Neuronal stem cell (in vitro differentiated cells): ENCODE measurements around the gene WASL.
A peak's percentile ranks its signal among the peaks of the same experiment; 100 is the strongest.

Experiments
- DNase-seq: peaks from one replicate; pipeline ENCODE4 v3.0.0-alpha.2; 2013; ENCODE audit warnings: low spot score
- H2AFZ ChIP-seq: one replicate; pipeline ENCODE4 v1.6.1; 2013; ENCODE audit warnings: mild to moderate bottlenecking, low read length, inconsistent platforms
- H2AK5ac ChIP-seq: 2 replicates; pipeline ENCODE4 v1.6.1; 2013; ENCODE audit warnings: low read depth, mild to moderate bottlenecking, inconsistent platforms, low read length, moderate library complexity, mixed read lengths
- H2BK120ac ChIP-seq: 2 replicates; pipeline ENCODE4 v1.6.1; 2013; ENCODE audit warnings: low read depth, mild to moderate bottlenecking, inconsistent platforms, low read length, moderate library complexity, mixed read lengths
- H2BK12ac ChIP-seq: one replicate; pipeline ENCODE4 v1.6.1; 2013; ENCODE audit warnings: low read length, inconsistent platforms
- H2BK15ac ChIP-seq: 2 replicates; pipeline ENCODE4 v1.6.1; 2013; ENCODE audit warnings: mild to moderate bottlenecking, low read length, inconsistent platforms, mixed read lengths
- H2BK5ac ChIP-seq: one replicate; pipeline ENCODE4 v1.6.1; 2013; ENCODE audit warnings: inconsistent platforms, mild to moderate bottlenecking, low read length, moderate library complexity
- H3K14ac ChIP-seq: one replicate; pipeline ENCODE4 v1.6.1; 2013; ENCODE audit warnings: low read length, inconsistent platforms
- H3K18ac ChIP-seq: 2 replicates; pipeline ENCODE4 v1.6.1; 2013; ENCODE audit warnings: low read length, inconsistent platforms
- H3K23ac ChIP-seq: 2 replicates; pipeline ENCODE4 v1.6.1; 2013; ENCODE audit warnings: low read depth, mild to moderate bottlenecking, mixed read lengths, low read length, inconsistent platforms; ENCODE audit not compliant: poor library complexity
- H3K27ac ChIP-seq: replicated peaks from 3 replicates; pipeline ENCODE4 v1.5.1; 2013; ENCODE audit warnings: low read length, inconsistent platforms
- H3K27me3 ChIP-seq, 3 experiments: 2 replicates each; pipeline ENCODE4 v1.6.1; 2013; ENCODE audit warnings: low read length in 3 of 3, mild to moderate bottlenecking in 2 of 3, inconsistent platforms in 1 of 3, low read depth in 1 of 3, mixed read lengths in 1 of 3, moderate library complexity in 1 of 3; ENCODE audit not compliant: control insufficient read depth in 3 of 3, insufficient read depth in 3 of 3
- H3K36me3 ChIP-seq, 2 donors: replicated peaks in 1 of 2; 2 replicates each; pipeline ENCODE4 v1.6.1; 2013; ENCODE audit warnings: low read length in 2 of 2; ENCODE audit not compliant: control insufficient read depth in 2 of 2, insufficient read depth in 2 of 2
- H3K4ac ChIP-seq: 2 replicates; pipeline ENCODE4 v1.6.1; 2013; ENCODE audit warnings: inconsistent platforms, mild to moderate bottlenecking, low read length, moderate library complexity
- H3K4me1 ChIP-seq, 2 donors: 1 replicate in 1 of 2; 2 replicates in 1 of 2; pipeline ENCODE4 v1.6.1; 2013; ENCODE audit warnings: low read length in 2 of 2, low read depth in 1 of 2; ENCODE audit not compliant: control insufficient read depth in 2 of 2, insufficient read depth in 1 of 2
- H3K4me2 ChIP-seq: one replicate; pipeline ENCODE4 v1.6.1; 2013; ENCODE audit warnings: mild to moderate bottlenecking, low read length, inconsistent platforms; ENCODE audit not compliant: insufficient read depth, poor library complexity, severe bottlenecking
- H3K4me3 ChIP-seq, 2 donors: 2 replicates each; pipeline ENCODE4 v1.5.1; 2013; ENCODE audit warnings: low read length in 2 of 2, mild to moderate bottlenecking in 2 of 2, inconsistent platforms in 1 of 2, moderate library complexity in 1 of 2
- H3K79me1 ChIP-seq: one replicate; pipeline ENCODE4 v1.6.1; 2013; ENCODE audit warnings: low read depth, mild to moderate bottlenecking, inconsistent platforms, low read length, moderate library complexity
- H3K9ac ChIP-seq: one replicate; pipeline ENCODE4 v1.6.1; 2013; ENCODE audit warnings: mild to moderate bottlenecking, low read depth, low read length, inconsistent platforms; ENCODE audit not compliant: poor library complexity
- H3K9me3 ChIP-seq, 2 donors: replicated peaks in 1 of 2; 2 replicates each; pipeline versions ENCODE3 to v1.6.1; 2013; ENCODE audit warnings: low read length in 2 of 2, mild to moderate bottlenecking in 2 of 2, inconsistent platforms in 1 of 2, low read depth in 1 of 2, mixed read lengths in 1 of 2, moderate library complexity in 1 of 2; ENCODE audit not compliant: control insufficient read depth in 2 of 2, insufficient read depth in 1 of 2
- H4K8ac ChIP-seq: one replicate; pipeline ENCODE4 v1.6.1; 2013; ENCODE audit warnings: low read depth, mild to moderate bottlenecking, inconsistent platforms, low read length, moderate library complexity
- H4K91ac ChIP-seq: one replicate; pipeline ENCODE4 v1.6.1; 2013; ENCODE audit warnings: low read length, low read depth, mild to moderate bottlenecking, inconsistent platforms; ENCODE audit not compliant: poor library complexity
- WGBS, 2 donors: extraction: QIAGEN DNeasy Blood & Tissue Kit; methylation state at CpG; one replicate each; pipeline ENCODE4 v1.1.7; 2013; ENCODE audit warnings: missing lambda C conversion rate in 2 of 2, mixed read lengths in 1 of 2; ENCODE audit not compliant: insufficient read length in 2 of 2, insufficient replicate concordance in 1 of 2; ENCODE audit errors: extremely low coverage in 2 of 2; 5-methylcytosine and 5-hydroxymethylcytosine counted together

Gene WASL

GRCh38 chr7:123748171-123748733 is 551 bp downstream of the WASL start:
- Histone ChIP-seq H2AK5ac (peak overlapping the region; percentile 91), H3K23ac (peak overlapping the region; percentile 99)

GRCh38 chr7:123747620-123748141 is 1.1 kb downstream of the WASL start:
- H3K4me1 ChIP-seq: peaks cover 0 to 9% of the 10 kb centered on the region in 2 donors
- peaks cover 2% of the 10 kb centered on the region for H3K79me1 ChIP-seq
- peak overlapping the region; percentile 93 to 99 for H3K4me3 ChIP-seq
- H2AK5ac ChIP-seq: no peak overlapping the region
- H3K27me3 ChIP-seq: no peaks in the 10 kb centered on the region
- no peak overlapping the region for H2BK12ac ChIP-seq
- peak overlapping the region; percentile 68 for H3K4me2 ChIP-seq
- peak overlapping the region; percentile 97 for H3K27ac ChIP-seq
- DNase-seq: peak; percentile 46
- no peak overlapping the region for H4K8ac ChIP-seq
- no peak overlapping the region for H2BK15ac ChIP-seq
- H2AFZ ChIP-seq: peak overlapping the region; percentile 94
- no peak overlapping the region for H2BK120ac ChIP-seq
- no peak overlapping the region for H3K14ac ChIP-seq
- H3K4ac ChIP-seq: no peak overlapping the region
- H3K23ac ChIP-seq: no peak overlapping the region
- H3K9me3 ChIP-seq: no peaks in the 10 kb centered on the region
- no peak overlapping the region for H4K91ac ChIP-seq
- H3K18ac ChIP-seq: no peak overlapping the region
- WGBS, 2 donors: no CpG with 5 or more reads among the region's 12 CpGs
- peaks cover 0 to 4% of the 10 kb centered on the region in 2 donors for H3K36me3 ChIP-seq
- no peak overlapping the region for H3K9ac ChIP-seq
- no peak overlapping the region for H2BK5ac ChIP-seq

More at GRCh38 chr7:123748171-123748733, 551 bp downstream of the WASL start:
- peak overlapping the region; percentile 97 for H3K27ac ChIP-seq
- peaks cover 0 to 9% of the 10 kb centered on the region in 2 donors for H3K4me1 ChIP-seq
- H4K91ac ChIP-seq: no peak overlapping the region
- H2BK15ac ChIP-seq: peak overlapping the region; percentile 30
- peaks cover 2% of the 10 kb centered on the region for H3K79me1 ChIP-seq
- H2BK12ac ChIP-seq: no peak overlapping the region
- peak overlapping the region; percentile 68 for H3K4me2 ChIP-seq
- H2BK120ac ChIP-seq: peak overlapping the region; percentile 75
- H3K27me3 ChIP-seq: no peaks in the 10 kb centered on the region
- peak overlapping the region; percentile 96 for H3K18ac ChIP-seq
- H3K36me3 ChIP-seq: peaks cover 0 to 4% of the 10 kb centered on the region in 2 donors
- H3K14ac ChIP-seq: peak overlapping the region; percentile 98
- peak overlapping the region; percentile 93 to 99 for H3K4me3 ChIP-seq
- peak overlapping the region; percentile 78 for H3K4ac ChIP-seq
- peak overlapping the region; percentile 99 for H3K9ac ChIP-seq
- no CpG with 5 or more reads among the region's 46 CpGs for WGBS, 2 donors
- peak overlapping the region; percentile 94 for H2AFZ ChIP-seq
- peak; percentile 27 for DNase-seq
- no peak overlapping the region for H4K8ac ChIP-seq
- H2BK5ac ChIP-seq: peak overlapping the region; percentile 95
- H3K9me3 ChIP-seq: no peaks in the 10 kb centered on the region

GRCh38 chr7:123746931-123747488 is 1.8 kb downstream of the WASL start:
- Histone ChIP-seq H3K9ac (no peak overlapping the region), H3K27me3 (no peaks in the 10 kb centered on the region), H2BK15ac (no peak overlapping the region), H3K36me3 (peaks cover 0 to 4% of the 10 kb centered on the region in 2 donors), H2BK120ac (no peak overlapping the region), H2AFZ (peak overlapping the region; percentile 94), H3K4me2 (no peak overlapping the region), H3K79me1 (peaks cover 2% of the 10 kb centered on the region), H3K23ac (no peak overlapping the region), H2AK5ac (no peak overlapping the region), H4K8ac (no peak overlapping the region), H3K9me3 (no peaks in the 10 kb centered on the region), H4K91ac (no peak overlapping the region), H2BK12ac (no peak overlapping the region), H3K18ac (no peak overlapping the region), H3K4ac (no peak overlapping the region), H3K4me1 (peaks cover 0 to 9% of the 10 kb centered on the region in 2 donors), H3K4me3 (peak overlapping the region; percentile 93 to 99), H3K14ac (no peak overlapping the region), H2BK5ac (no peak overlapping the region), H3K27ac (no peak overlapping the region)
- no CpG with 5 or more reads among the region's 4 CpGs for WGBS, 2 donors
- no peak for DNase-seq

GRCh38 chr7:123746055-123746454 is 2.7 kb downstream of the WASL start:
- no peak overlapping the region for H2BK15ac ChIP-seq
- H4K91ac ChIP-seq: no peak overlapping the region
- H3K4ac ChIP-seq: no peak overlapping the region
- no peak overlapping the region for H2BK5ac ChIP-seq
- no peak overlapping the region for H2AK5ac ChIP-seq
- no peak for DNase-seq
- no peak overlapping the region for H2BK120ac ChIP-seq
- H3K4me3 ChIP-seq: peak overlapping the region in 1 of 2 donors; percentile 93
- peaks cover 0 to 9% of the 10 kb centered on the region in 2 donors for H3K4me1 ChIP-seq
- no peak overlapping the region for H3K9ac ChIP-seq
- H2BK12ac ChIP-seq: no peak overlapping the region
- H3K4me2 ChIP-seq: no peak overlapping the region
- H3K23ac ChIP-seq: no peak overlapping the region
- H3K18ac ChIP-seq: no peak overlapping the region
- H3K27me3 ChIP-seq: no peaks in the 10 kb centered on the region
- no peak overlapping the region for H3K27ac ChIP-seq
- no peak overlapping the region for H3K14ac ChIP-seq
- H3K36me3 ChIP-seq: peaks cover 0 to 5% of the 10 kb centered on the region in 2 donors
- H3K9me3 ChIP-seq: peaks cover 0 to under 1% of the 10 kb centered on the region in 2 donors
- no CpG with 5 or more reads among the region's 2 CpGs for WGBS, 2 donors
- H3K79me1 ChIP-seq: peaks cover 2% of the 10 kb centered on the region
- no peak overlapping the region for H2AFZ ChIP-seq
- H4K8ac ChIP-seq: no peak overlapping the region
